Measurements from ENCODE around the gene NUDT7. TPM values are rescaled to one million over a fixed set of nuclear protein-coding genes. Genes with fewer than 3 reads are reported as not detected.

NUDT7 gene
- total and polyA plus RNA-seq, 2 donors (not counting 3 experiments of a cell fraction or from before 2014, with no cell fraction given): 6.2 to 6.5 TPM

DNA sequence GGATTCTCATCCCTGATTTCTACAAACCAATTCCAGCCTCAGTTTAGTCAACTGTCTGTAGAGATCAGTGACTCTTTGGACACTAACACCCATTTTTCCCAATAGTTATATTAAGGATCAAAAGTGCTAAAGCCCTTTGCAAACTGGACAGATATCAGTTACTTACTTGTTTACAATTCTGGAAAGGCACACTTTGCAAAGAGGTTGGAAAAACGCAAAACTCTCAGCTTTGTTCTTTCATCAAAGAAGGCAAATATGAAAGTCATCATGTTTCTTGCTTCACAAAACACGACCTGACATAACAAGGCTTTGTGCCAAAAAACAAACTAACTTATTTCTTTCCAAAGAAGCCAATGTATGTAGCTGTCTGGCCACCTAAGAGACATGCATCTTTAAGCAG lies 39.9 kb downstream of the NUDT7 start:
- dilution Hi-C loops (cut with MboI; ENCODE audit: extremely low pct_ligation_motif_present, low sequenced_read_pairs): no loop called here

More for the DNA sequence above, 39.9 kb downstream of the NUDT7 start:
- no peaks in the 10 kb centered on the region for H4K20me1 ChIP-seq (replicated peaks; ENCODE audit: control insufficient read depth, extremely low read depth, insufficient read depth, low read length)
- no peak overlapping the region for H3K9ac ChIP-seq (replicated peaks; ENCODE audit: extremely low read depth, insufficient read depth, low read length)
- no peak for FAIRE-seq
- TF ChIP-seq MYC (IDR thresholded peaks at IDR 0.05; ENCODE audit: low read depth, low read length) (no peak), EZH2 (IDR thresholded peaks at IDR 0.05; ENCODE audit: borderline replicate concordance, low read depth, low read length, severe bottlenecking) (no peak), GATA2 (IDR thresholded peaks at IDR 0.05; ENCODE audit: insufficient read depth, insufficient read length, low read depth, low read length) (no peak), JUN (IDR thresholded peaks at IDR 0.05; ENCODE audit: borderline replicate concordance, insufficient read depth, insufficient read length, low read depth) (no peak), POLR2AphosphoS5 (IDR thresholded peaks at IDR 0.05; ENCODE audit: insufficient read depth, low read depth, low read length) (no peak), POLR2A (IDR thresholded peaks at IDR 0.05; ENCODE audit: low read depth, low read length) (no peak), FOS (IDR thresholded peaks at IDR 0.05; ENCODE audit: borderline replicate concordance, insufficient read depth, low read length) (no peak)
- TF ChIP-seq, protein P1, sequence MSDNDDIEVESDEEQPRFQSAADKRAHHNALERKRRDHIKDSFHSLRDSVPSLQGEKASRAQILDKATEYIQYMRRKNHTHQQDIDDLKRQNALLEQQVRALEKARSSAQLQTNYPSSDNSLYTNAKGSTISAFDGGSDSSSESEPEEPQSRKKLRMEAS (IDR thresholded peaks at IDR 0.05; ENCODE audit: insufficient read depth, insufficient read length): no peak
- TF ChIP-seq, protein P2, sequence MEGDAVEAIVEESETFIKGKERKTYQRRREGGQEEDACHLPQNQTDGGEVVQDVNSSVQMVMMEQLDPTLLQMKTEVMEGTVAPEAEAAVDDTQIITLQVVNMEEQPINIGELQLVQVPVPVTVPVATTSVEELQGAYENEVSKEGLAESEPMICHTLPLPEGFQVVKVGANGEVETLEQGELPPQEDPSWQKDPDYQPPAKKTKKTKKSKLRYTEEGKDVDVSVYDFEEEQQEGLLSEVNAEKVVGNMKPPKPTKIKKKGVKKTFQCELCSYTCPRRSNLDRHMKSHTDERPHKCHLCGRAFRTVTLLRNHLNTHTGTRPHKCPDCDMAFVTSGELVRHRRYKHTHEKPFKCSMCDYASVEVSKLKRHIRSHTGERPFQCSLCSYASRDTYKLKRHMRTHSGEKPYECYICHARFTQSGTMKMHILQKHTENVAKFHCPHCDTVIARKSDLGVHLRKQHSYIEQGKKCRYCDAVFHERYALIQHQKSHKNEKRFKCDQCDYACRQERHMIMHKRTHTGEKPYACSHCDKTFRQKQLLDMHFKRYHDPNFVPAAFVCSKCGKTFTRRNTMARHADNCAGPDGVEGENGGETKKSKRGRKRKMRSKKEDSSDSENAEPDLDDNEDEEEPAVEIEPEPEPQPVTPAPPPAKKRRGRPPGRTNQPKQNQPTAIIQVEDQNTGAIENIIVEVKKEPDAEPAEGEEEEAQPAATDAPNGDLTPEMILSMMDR (IDR thresholded peaks at IDR 0.05; ENCODE audit: extremely low read depth in 1 of 2, insufficient read depth in 1 of 2, low read depth in 1 of 2, low read length in 2 of 2): no peak
- intact Hi-C loops (cut with micrococcal nuclease): no loop called here
- no peak overlapping the region for H3K4me2 ChIP-seq (ENCODE audit: insufficient read depth, low read length)
- no peaks in the 10 kb centered on the region for H3K9me1 ChIP-seq (replicated peaks; ENCODE audit: control insufficient read depth, extremely low read depth, insufficient read depth, low read length)
- no peaks in the 10 kb centered on the region for H3K27me3 ChIP-seq (ENCODE audit: control insufficient read depth in 2 of 2, insufficient read depth in 2 of 2, low read length in 2 of 2)
- H3K4me1 ChIP-seq (ENCODE audit: control insufficient read depth, extremely low read depth, insufficient read depth, low read length): peaks cover 2% of the 10 kb centered on the region
- H2AFZ ChIP-seq (ENCODE audit: low read depth, low read length): no peak overlapping the region
- H3K9me3 ChIP-seq (replicated peaks; ENCODE audit: control insufficient read depth, insufficient read depth, low read length): no peaks in the 10 kb centered on the region
- ChIA-PET CTCF (no interaction called here), POLR2A (no interaction called here)
- no peaks in the 10 kb centered on the region for H3K79me2 ChIP-seq (ENCODE audit: control insufficient read depth, insufficient read depth, low read length)
- no peaks in the 10 kb centered on the region for H3K36me3 ChIP-seq (ENCODE audit: control insufficient read depth in 2 of 2, extremely low read depth in 1 of 2, insufficient read depth in 2 of 2, low read length in 2 of 2)
- no peak overlapping the region for H3K27ac ChIP-seq (ENCODE audit: insufficient read depth, low read depth, low read length)
- no peak overlapping the region for H3K4me3 ChIP-seq (replicated peaks in 1 of 3; ENCODE audit: insufficient read depth in 1 of 3, low read depth in 1 of 3, low read length in 3 of 3)
- no peak for DNase-seq (ENCODE audit: low read depth, low spot score)
- no TSS peak for BruUV-seq (replicated peaks)

Measured in endothelial cell of umbilical vein (primary cell).